Uterus (tissue), 2 donors: ENCODE results near the gene TP53I11.

Experiments used
- CTCF ChIP-seq, 4 experiments: fragments of 200-600 bp in 2 of 4; fragments of 450-650 bp in 2 of 4; sonication (generic) in 2 of 4; IDR thresholded peaks; one replicate each; pipeline ENCODE4 v1.5.1; 2016 to 2019; ENCODE audit warnings: antibody characterized with exemption in 4 of 4, mild to moderate bottlenecking in 2 of 4, moderate library complexity in 1 of 4
- POLR2A ChIP-seq, 2 donors: fragments of 450-650 bp; IDR thresholded peaks; one replicate each; pipeline ENCODE4 v1.6.1; 2016; ENCODE audit warnings: antibody characterized with exemption in 2 of 2, mild to moderate bottlenecking in 1 of 2, moderate library complexity in 1 of 2

- TF ChIP-seq CTCF (IDR thresholded peaks at IDR 0.05) (no peak), POLR2A (IDR thresholded peaks at IDR 0.05) (no peak)
Measured at GRCh38 chr11:44997566-44997965, 46.9 kb upstream of the TP53I11 start.
